ENCODE results near the gene BCL11B.

- TF ChIP-seq RAD21 (IDR thresholded peaks at IDR 0.05; ENCODE audit: low read depth) (no peak), REST (IDR thresholded peaks at IDR 0.05; ENCODE audit: low read depth) (no peak), EGR1 (IDR thresholded peaks at IDR 0.05) (no peak), CREB1 (IDR thresholded peaks at IDR 0.05; ENCODE audit: low read depth) (no peak), MAX (IDR thresholded peaks at IDR 0.05) (no peak), CEBPB (IDR thresholded peaks at IDR 0.05) (no peak), FOXM1 (IDR thresholded peaks at IDR 0.05; ENCODE audit: borderline replicate concordance, low read depth) (no peak), YY1 (IDR thresholded peaks at IDR 0.05; ENCODE audit: low read depth) (no peak), NFIC (IDR thresholded peaks at IDR 0.05) (no peak), USF1 (IDR thresholded peaks at IDR 0.05) (no peak)
Observed at GRCh38 chr14:99224116-99224910, 47.7 kb downstream of the BCL11B start.

All from Ishikawa (cell line).